Measurements from ENCODE around the gene LCMT1.

DNA sequence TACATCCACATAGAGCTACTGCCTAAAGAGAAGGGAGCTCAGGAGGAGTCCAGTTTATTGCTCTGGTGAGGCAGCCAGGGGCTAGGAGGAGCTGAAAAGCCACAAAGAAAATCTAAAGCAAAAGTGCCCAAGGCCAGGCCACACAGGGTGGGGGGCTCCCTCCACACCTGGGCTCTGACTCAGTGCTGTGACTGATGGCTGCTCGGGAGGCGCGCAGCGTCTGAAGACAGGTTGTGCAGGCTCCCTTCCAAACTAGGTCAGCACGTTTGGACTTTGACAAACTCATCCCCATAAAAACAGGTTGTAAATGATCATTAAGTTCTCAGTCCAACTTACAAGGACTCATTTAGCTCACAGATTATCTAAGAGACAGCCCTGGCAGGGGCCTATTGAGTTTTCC lies 22.2 kb upstream of the LCMT1 start:
- TF ChIP-seq, protein P1, sequence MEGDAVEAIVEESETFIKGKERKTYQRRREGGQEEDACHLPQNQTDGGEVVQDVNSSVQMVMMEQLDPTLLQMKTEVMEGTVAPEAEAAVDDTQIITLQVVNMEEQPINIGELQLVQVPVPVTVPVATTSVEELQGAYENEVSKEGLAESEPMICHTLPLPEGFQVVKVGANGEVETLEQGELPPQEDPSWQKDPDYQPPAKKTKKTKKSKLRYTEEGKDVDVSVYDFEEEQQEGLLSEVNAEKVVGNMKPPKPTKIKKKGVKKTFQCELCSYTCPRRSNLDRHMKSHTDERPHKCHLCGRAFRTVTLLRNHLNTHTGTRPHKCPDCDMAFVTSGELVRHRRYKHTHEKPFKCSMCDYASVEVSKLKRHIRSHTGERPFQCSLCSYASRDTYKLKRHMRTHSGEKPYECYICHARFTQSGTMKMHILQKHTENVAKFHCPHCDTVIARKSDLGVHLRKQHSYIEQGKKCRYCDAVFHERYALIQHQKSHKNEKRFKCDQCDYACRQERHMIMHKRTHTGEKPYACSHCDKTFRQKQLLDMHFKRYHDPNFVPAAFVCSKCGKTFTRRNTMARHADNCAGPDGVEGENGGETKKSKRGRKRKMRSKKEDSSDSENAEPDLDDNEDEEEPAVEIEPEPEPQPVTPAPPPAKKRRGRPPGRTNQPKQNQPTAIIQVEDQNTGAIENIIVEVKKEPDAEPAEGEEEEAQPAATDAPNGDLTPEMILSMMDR (IDR thresholded peaks at IDR 0.05): no peak
- TF ChIP-seq POLR2A (IDR thresholded peaks at IDR 0.05): no peak

Measured in testis (tissue), 2 donors.